Suppressor macrophage treated with lipopolysaccharide for 1 hour (primary cell): ENCODE data around the gene FOXN4.
A peak's percentile ranks its signal among the peaks of the same experiment; 100 is the strongest.

ENCODE experiments used
- DNase-seq, 3 donors: peaks; one replicate each; pipeline ENCODE4 v3.0.0-alpha.2; 2020 to 2022

The FOXN4 gene

GRCh38 chr12:109256011-109256410 is 53.1 kb downstream of the FOXN4 start:
- no peak for DNase-seq

GRCh38 chr12:109255377-109255776 is 53.7 kb downstream of the FOXN4 start:
- DNase-seq = no peak

- DNase-seq = no peak
Measured at GRCh38 chr12:109253913-109254544, 55.1 kb downstream of the FOXN4 start.

GRCh38 chr12:109252799-109253198 is 56.3 kb downstream of the FOXN4 start:
- DNase-seq = no peak

- no peak for DNase-seq
Measured at GRCh38 chr12:109250523-109250922, 58.6 kb downstream of the FOXN4 start.

- DNase-seq = no peak
Measured at GRCh38 chr12:109247831-109248654, 61.0 kb downstream of the FOXN4 start.

GRCh38 chr12:109246221-109246620 is 62.9 kb downstream of the FOXN4 start:
- DNase-seq = no peak

GRCh38 chr12:109244073-109244472 is 65.0 kb downstream of the FOXN4 start:
- DNase-seq = no peak

GRCh38 chr12:109241936-109242335 is 67.1 kb downstream of the FOXN4 start:
- DNase-seq = no peak

GRCh38 chr12:109240365-109240764 is 68.7 kb downstream of the FOXN4 start:
- DNase-seq = no peak

GRCh38 chr12:109239691-109240090 is 69.4 kb downstream of the FOXN4 start:
- DNase-seq = peak in 1 of 3 donors; percentile 10

- peak in 2 of 3 donors; percentile 6 to 17 for DNase-seq
Measured at GRCh38 chr12:109239179-109239578, 69.9 kb downstream of the FOXN4 start.

GRCh38 chr12:109236257-109236656 is 72.8 kb downstream of the FOXN4 start:
- DNase-seq = no peak

GRCh38 chr12:109234012-109234411 is 75.1 kb downstream of the FOXN4 start:
- no peak for DNase-seq

- no peak for DNase-seq
Measured at GRCh38 chr12:109232731-109233130, 76.4 kb downstream of the FOXN4 start.

- no peak for DNase-seq
Measured at GRCh38 chr12:109230193-109230592, 78.9 kb downstream of the FOXN4 start.

GRCh38 chr12:109228664-109229063 is 80.4 kb downstream of the FOXN4 start:
- no peak for DNase-seq
